NT2/D1 (cell line): ENCODE measurements around the gene USP8.

Source experiments
- DNase-seq: peaks from one replicate; pipeline ENCODE4 v3.0.0-alpha.2; 2011; ENCODE audit warnings: low read depth, low spot score
- H3K27me3 ChIP-seq: 2 replicates; pipeline ENCODE4 v1.6.0; 2011; ENCODE audit warnings: mild to moderate bottlenecking; ENCODE audit not compliant: insufficient read length, insufficient read depth
- H3K36me3 ChIP-seq: 2 replicates; pipeline ENCODE4 v1.6.1; 2011; ENCODE audit warnings: mild to moderate bottlenecking, low read length, mixed read lengths; ENCODE audit not compliant: insufficient read depth, insufficient read length
- H3K4me1 ChIP-seq: 2 replicates; pipeline ENCODE4 v1.5.1; 2011; ENCODE audit not compliant: insufficient read depth, insufficient read length
- H3K4me3 ChIP-seq: 2 replicates; pipeline ENCODE4 v1.5.1; 2011; ENCODE audit warnings: low read depth; ENCODE audit not compliant: insufficient read length
- H3K9ac ChIP-seq: 2 replicates; pipeline ENCODE4 v1.6.0; 2011; ENCODE audit warnings: low read depth; ENCODE audit not compliant: insufficient read length
- H3K9me3 ChIP-seq: 2 replicates; pipeline ENCODE4 v1.5.1; 2011; ENCODE audit warnings: mild to moderate bottlenecking, low read length; ENCODE audit not compliant: insufficient read depth
- SUZ12 ChIP-seq: IDR thresholded peaks from 2 replicates; pipeline ENCODE4 v1.6.1; 2011; ENCODE audit not compliant: insufficient read length, insufficient read depth; ENCODE audit errors: extremely low read depth
- YY1 ChIP-seq: IDR thresholded peaks from 2 replicates; pipeline ENCODE4 v1.6.1; 2011; ENCODE audit not compliant: insufficient read length, insufficient read depth
- ZNF274 ChIP-seq: IDR thresholded peaks from 2 replicates; pipeline ENCODE4 v1.6.1; 2011; ENCODE audit warnings: mild to moderate bottlenecking, low read depth, low read length

The USP8 gene

DNA sequence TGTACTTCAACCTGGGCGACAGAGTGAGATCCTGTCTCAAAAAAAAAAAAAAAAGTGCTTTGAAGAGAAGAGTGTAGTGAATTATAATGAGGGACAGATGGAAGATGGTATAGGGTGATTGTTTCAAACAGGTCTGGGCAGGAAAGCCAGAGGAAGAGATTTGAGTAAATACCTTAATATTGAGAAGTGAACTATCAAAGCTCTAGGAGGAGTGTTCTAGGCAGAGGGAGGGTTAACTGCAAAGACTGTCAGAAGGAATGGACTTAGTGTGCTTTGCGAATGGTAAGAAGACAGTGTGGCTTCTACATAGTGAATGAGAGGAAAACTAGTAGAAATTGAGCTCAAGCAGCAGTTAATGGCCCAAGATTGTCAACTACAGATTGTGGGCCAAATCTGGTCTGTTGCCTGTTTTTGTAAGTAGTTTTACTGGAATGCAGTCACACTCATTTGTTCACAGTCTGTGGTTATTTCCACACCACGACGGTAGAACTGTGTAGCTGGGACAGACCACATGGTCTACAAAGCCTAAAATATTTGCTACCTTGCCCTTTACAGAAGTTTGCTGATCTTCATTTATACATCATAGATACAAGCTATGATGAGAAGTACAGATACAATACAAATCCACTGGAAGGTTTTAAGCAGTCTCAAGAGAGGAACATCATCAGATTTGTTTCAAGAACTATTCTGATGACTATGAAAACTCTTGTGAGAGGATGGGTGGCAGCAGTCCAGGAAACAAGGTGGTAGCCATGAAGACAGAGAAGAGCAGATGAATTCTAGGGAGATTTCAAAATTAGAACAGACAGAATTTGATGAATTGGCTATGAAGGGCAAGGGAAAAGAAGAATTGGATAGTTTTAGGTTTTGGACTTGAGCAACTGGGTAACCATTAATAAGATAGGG, 138.8 kb downstream of the USP8 start:
- Histone ChIP-seq H3K27me3 (no peaks in the 10 kb centered on the region), H3K4me1 (no peaks in the 10 kb centered on the region), H3K9me3 (no peaks in the 10 kb centered on the region), H3K36me3 (peaks cover 15% of the 10 kb centered on the region), H3K9ac (no peak overlapping the region), H3K4me3 (no peak overlapping the region)
- TF ChIP-seq ZNF274 (no peak), YY1 (no peak), SUZ12 (no peak)
- no peak for DNase-seq

DNA sequence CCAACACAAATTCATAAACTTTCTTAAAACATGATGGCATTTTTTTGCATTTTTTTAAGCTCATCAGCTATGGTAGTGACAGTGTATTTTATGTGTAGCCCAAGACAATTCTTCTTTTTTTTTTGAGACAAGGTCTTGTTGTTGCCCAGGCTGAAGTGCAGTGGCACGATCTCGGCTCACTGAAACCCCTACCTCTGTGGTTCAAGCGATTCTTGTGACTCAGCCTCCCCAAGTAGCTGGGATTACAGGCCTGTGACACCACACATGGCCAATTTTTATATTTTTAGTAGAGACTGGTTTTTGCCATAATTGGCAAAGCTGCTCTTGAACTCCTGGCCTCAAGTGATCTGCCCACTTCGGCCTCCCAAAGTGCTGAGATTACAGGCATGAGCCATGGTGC, 139.6 kb downstream of the USP8 start:
- H3K27me3 ChIP-seq, result no peaks in the 10 kb centered on the region
- DNase-seq, result no peak
- no peak overlapping the region for H3K4me3 ChIP-seq
- TF ChIP-seq SUZ12, result no peak
- no peak for TF ChIP-seq YY1
- TF ChIP-seq ZNF274, result no peak
- H3K9ac ChIP-seq, result no peak overlapping the region
- peaks cover 12% of the 10 kb centered on the region for H3K36me3 ChIP-seq
- H3K4me1 ChIP-seq, result no peaks in the 10 kb centered on the region
- H3K9me3 ChIP-seq, result no peaks in the 10 kb centered on the region
